Upper lobe of left lung (tissue), 6 donors: Measurements from ENCODE around the gene RPS13. TPM values are rescaled to one million over a fixed set of nuclear protein-coding genes. Genes with fewer than 3 reads are reported as not detected.
"Not testable (repeated sequence)": the region's sequence is repeated elsewhere in the genome, so short reads cannot be mapped to it uniquely, and the experiment has no call there.

ENCODE experiments used
- ATAC-seq, 2 donors: fragments of 200-7000 bp; cut with Tn5 transposase; one replicate each; pipeline ENCODE4 v1.9.1; 2022; ENCODE audit warnings: mild to moderate bottlenecking in 2 of 2, moderate library complexity in 2 of 2; ENCODE audit not compliant: low FRiP score in 2 of 2
- DNase-seq, 2 donors: peaks; one replicate each; pipeline ENCODE4 v3.0.0-alpha.2; 2019 to 2020
- H3K27ac ChIP-seq, 4 donors: fragments of 200-600 bp; sonication (generic); one replicate each; pipeline ENCODE4 v1.5.1; 2016 to 2019
- H3K27me3 ChIP-seq, 4 donors: fragments of 200-600 bp; sonication (generic); one replicate each; pipeline ENCODE4 v1.5.1; 2017 to 2019
- H3K36me3 ChIP-seq, 4 donors: fragments of 200-600 bp; sonication (generic); one replicate each; pipeline ENCODE4 v1.5.1; 2016 to 2019
- H3K4me1 ChIP-seq, 4 donors: fragments of 200-600 bp; sonication (generic); one replicate each; pipeline ENCODE4 v1.5.1; 2018 to 2019
- H3K4me3 ChIP-seq, 4 donors: fragments of 200-600 bp; sonication (generic); one replicate each; pipeline ENCODE4 v1.5.1; 2017 to 2019; ENCODE audit warnings: mild to moderate bottlenecking in 2 of 4, moderate library complexity in 1 of 4
- H3K9me3 ChIP-seq, 4 donors: fragments of 200-600 bp; sonication (generic); one replicate each; pipeline ENCODE4 v1.5.1; 2018 to 2019
- EP300 ChIP-seq, 4 donors: sonication (generic); formaldehyde crosslinking; IDR thresholded peaks; one replicate each; pipeline ENCODE4 v1.5.1; 2017; ENCODE audit warnings: antibody characterized with exemption in 4 of 4, control low read depth in 2 of 4
- POLR2A ChIP-seq, 4 donors: fragments of 450-650 bp; IDR thresholded peaks; one replicate each; pipeline ENCODE4 v1.5.1; 2016 to 2017; ENCODE audit warnings: antibody characterized with exemption in 4 of 4, mild to moderate bottlenecking in 2 of 4
- POLR2AphosphoS5 ChIP-seq, 2 donors: sonication (generic); formaldehyde crosslinking; IDR thresholded peaks; one replicate each; pipeline ENCODE4 v1.5.1; 2017; ENCODE audit warnings: antibody characterized with exemption in 2 of 2
- WGBS, 2 donors: methylation state at CpG; one replicate each; pipeline ENCODE4 v1.1.5; 2017 to 2018; 5-methylcytosine and 5-hydroxymethylcytosine counted together
- total RNA-seq, 6 donors: library from RNA; depleted of rRNA in 4 of 6; stranded (reverse); fragments of >200 nt in 4 of 6; gene quantifications; one replicate each; pipeline versions ENCODE4 v1.1.0 to v1.2.1, GENCODE V29; 2016 to 2021
- TF ChIP-seq, protein P1 (sequence below), 6 experiments: fragments of 450-650 bp in 4 of 6; fragments of 200-600 bp in 2 of 6; sonication (generic) in 2 of 6; IDR thresholded peaks; one replicate each; pipeline ENCODE4 v1.5.1; 2016 to 2019; ENCODE audit warnings: antibody characterized with exemption in 6 of 6
- donor health status: DM: no; HTN: no; CAD: no; lungs with moderate emphysema.
- donor health status: DM: no; HTN: yes; CAD: no; lungs with severe emphysema.

RPS13 gene
- total RNA-seq, 6 donors from 2014 or later = 263 to 1,313 (median 751) TPM

- H3K4me1 ChIP-seq = no peaks in the 10 kb centered on the region
- 95 to 98% methylated on average over 5 of the region's 5 CpGs for WGBS, 2 donors
- ATAC-seq (no peak), DNase-seq (no peak)
- H3K27me3 ChIP-seq = no peaks in the 10 kb centered on the region
- no peak for TF ChIP-seq EP300 (IDR thresholded peaks at IDR 0.05)
- TF ChIP-seq POLR2AphosphoS5 (IDR thresholded peaks at IDR 0.05) = no peak
- TF ChIP-seq, protein P1, sequence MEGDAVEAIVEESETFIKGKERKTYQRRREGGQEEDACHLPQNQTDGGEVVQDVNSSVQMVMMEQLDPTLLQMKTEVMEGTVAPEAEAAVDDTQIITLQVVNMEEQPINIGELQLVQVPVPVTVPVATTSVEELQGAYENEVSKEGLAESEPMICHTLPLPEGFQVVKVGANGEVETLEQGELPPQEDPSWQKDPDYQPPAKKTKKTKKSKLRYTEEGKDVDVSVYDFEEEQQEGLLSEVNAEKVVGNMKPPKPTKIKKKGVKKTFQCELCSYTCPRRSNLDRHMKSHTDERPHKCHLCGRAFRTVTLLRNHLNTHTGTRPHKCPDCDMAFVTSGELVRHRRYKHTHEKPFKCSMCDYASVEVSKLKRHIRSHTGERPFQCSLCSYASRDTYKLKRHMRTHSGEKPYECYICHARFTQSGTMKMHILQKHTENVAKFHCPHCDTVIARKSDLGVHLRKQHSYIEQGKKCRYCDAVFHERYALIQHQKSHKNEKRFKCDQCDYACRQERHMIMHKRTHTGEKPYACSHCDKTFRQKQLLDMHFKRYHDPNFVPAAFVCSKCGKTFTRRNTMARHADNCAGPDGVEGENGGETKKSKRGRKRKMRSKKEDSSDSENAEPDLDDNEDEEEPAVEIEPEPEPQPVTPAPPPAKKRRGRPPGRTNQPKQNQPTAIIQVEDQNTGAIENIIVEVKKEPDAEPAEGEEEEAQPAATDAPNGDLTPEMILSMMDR (IDR thresholded peaks at IDR 0.05) = no peak
- TF ChIP-seq POLR2A (IDR thresholded peaks at IDR 0.05) = no peak
- no peak overlapping the region for H3K27ac ChIP-seq
- no peaks in the 10 kb centered on the region for H3K9me3 ChIP-seq
- H3K4me3 ChIP-seq = no peak overlapping the region
- peaks cover 10 to 96% (median 58%) of the 10 kb centered on the region in 4 donors for H3K36me3 ChIP-seq
These were observed 25.0 kb upstream of the RPS13 start for GRCh38 chr11:17102462-17102861.

GRCh38 chr11:17098658-17099057 is 21.2 kb upstream of the RPS13 start:
- Histone ChIP-seq H3K27me3 (no peaks in the 10 kb centered on the region), H3K4me1 (no peaks in the 10 kb centered on the region), H3K27ac (peak overlapping the region in 3 of 4 donors; percentile 40 to 59 (median 42)), H3K36me3 (peaks cover 16 to 95% (median 48%) of the 10 kb centered on the region in 4 donors), H3K9me3 (no peaks in the 10 kb centered on the region), H3K4me3 (no peak overlapping the region)
- DNase-seq (no peak), ATAC-seq (peak in 1 of 2 donors; percentile 46)
- TF ChIP-seq, protein P1 (IDR thresholded peaks at IDR 0.05) = no peak
- TF ChIP-seq POLR2A (IDR thresholded peaks at IDR 0.05) (no peak), EP300 (IDR thresholded peaks at IDR 0.05) (no peak), POLR2AphosphoS5 (IDR thresholded peaks at IDR 0.05) (no peak)
- 93 to 94% methylated on average over 6 of the region's 6 CpGs for WGBS, 2 donors

DNA sequence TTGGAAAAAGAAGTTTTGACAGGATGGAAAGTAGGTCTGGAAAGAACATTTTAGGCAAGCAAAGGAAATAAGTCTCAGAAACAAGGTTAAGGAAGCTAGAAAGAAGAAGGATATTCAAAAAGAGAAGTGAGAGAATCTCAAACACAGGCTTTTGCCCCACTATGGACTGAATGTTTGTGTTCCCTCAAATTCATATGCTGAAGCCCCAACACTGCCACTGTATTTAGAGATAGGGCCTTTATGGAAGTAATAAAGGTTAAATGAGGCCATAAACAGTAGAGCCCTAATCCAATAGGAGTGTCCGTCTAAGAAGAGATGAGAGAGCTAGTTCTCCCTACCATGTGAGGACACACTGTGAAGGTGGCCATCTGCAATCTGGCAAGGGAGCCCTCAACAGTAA is 20.6 kb upstream of the RPS13 start:
- ATAC-seq = peak in 1 of 2 donors; percentile 67
- no peaks in the 10 kb centered on the region for H3K27me3 ChIP-seq
- H3K4me3 ChIP-seq = no peak overlapping the region
- no peak for TF ChIP-seq EP300 (IDR thresholded peaks at IDR 0.05)
- TF ChIP-seq, protein P1 (IDR thresholded peaks at IDR 0.05) = no peak
- no peak for TF ChIP-seq POLR2A (IDR thresholded peaks at IDR 0.05)
- no peak for TF ChIP-seq POLR2AphosphoS5 (IDR thresholded peaks at IDR 0.05)
- no peaks in the 10 kb centered on the region for H3K4me1 ChIP-seq
- H3K9me3 ChIP-seq = no peaks in the 10 kb centered on the region
- DNase-seq = no peak
- H3K27ac ChIP-seq = peak overlapping the region in 3 of 4 donors; percentile 40 to 59 (median 42)
- WGBS, 2 donors = 81 to 86% methylated on average over 1 of the region's 1 CpG
- H3K36me3 ChIP-seq = peaks cover 19 to 95% (median 50%) of the 10 kb centered on the region in 4 donors

GRCh38 chr11:17085976-17086375 is 8.5 kb upstream of the RPS13 start:
- DNase-seq, H3K9me3 ChIP-seq, H3K4me3 ChIP-seq, ATAC-seq, H3K27ac ChIP-seq, H3K27me3 ChIP-seq, H3K4me1 ChIP-seq: not testable (repeated sequence)
- WGBS, 2 donors = 92 to 93% methylated on average over 15 to 16 of the region's 16 CpGs
- H3K36me3 ChIP-seq = peaks cover 20 to 51% (median 23%) of the 10 kb centered on the region in 4 donors

DNA sequence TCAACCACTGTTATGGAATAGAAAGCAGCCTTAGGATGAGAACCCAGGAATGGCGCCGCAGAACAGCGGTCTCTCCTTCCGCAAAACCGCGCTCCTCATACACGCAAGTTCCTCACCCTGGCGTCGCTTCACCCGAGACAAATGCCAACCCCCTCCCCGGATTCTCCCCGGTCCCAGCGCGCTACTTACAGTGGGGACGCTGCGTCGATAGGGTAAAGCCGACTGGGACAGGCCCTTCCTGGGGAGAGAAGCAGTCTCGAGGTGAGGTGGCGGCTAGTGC is 287 bp downstream of the RPS13 start:
- TF ChIP-seq POLR2A (IDR thresholded peaks at IDR 0.05) = no peak
- TF ChIP-seq EP300 (IDR thresholded peaks at IDR 0.05) = no peak
- TF ChIP-seq, protein P1 (IDR thresholded peaks at IDR 0.05) = no peak
- no peak for TF ChIP-seq POLR2AphosphoS5 (IDR thresholded peaks at IDR 0.05)
- DNase-seq (no peak), ATAC-seq (peak; percentile 48 to 61)
- H3K4me3 ChIP-seq = peak overlapping the region; percentile 48 to 98 (median 82)
- H3K36me3 ChIP-seq = peaks cover 12 to 36% (median 27%) of the 10 kb centered on the region in 4 donors
- H3K27me3 ChIP-seq = no peaks in the 10 kb centered on the region
- H3K9me3 ChIP-seq = no peaks in the 10 kb centered on the region
- H3K4me1 ChIP-seq = peaks cover 24 to 34% (median 27%) of the 10 kb centered on the region in 4 donors
- peak overlapping the region; percentile 88 to 99 (median 94) for H3K27ac ChIP-seq
- WGBS, 2 donors = 0% methylated on average over 9 of the region's 20 CpGs; no CpG with 5 or more reads in 1 of the 2 donors
